Osteocyte (in vitro differentiated cells): ENCODE data around the gene FITM1. TPM values are rescaled to one million over a fixed set of nuclear protein-coding genes. Genes with fewer than 3 reads are reported as not detected.

Source experiments
- DNase-seq: peaks from one replicate; pipeline ENCODE4 v3.0.0; 2021; ENCODE audit warnings: mixed read lengths; ENCODE audit not compliant: unreplicated experiment; ENCODE audit errors: extremely low spot score
- H3K27ac Mint-ChIP-seq: one replicate; pipeline ENCODE4 v1.8.0; 2021; ENCODE audit warnings: mild to moderate bottlenecking, mixed read lengths; ENCODE audit not compliant: unreplicated experiment
- H3K27me3 Mint-ChIP-seq: one replicate; pipeline ENCODE4 v1.8.0; 2021; ENCODE audit warnings: mixed read lengths; ENCODE audit not compliant: unreplicated experiment
- H3K36me3 Mint-ChIP-seq: one replicate; pipeline ENCODE4 v1.8.0; 2021; ENCODE audit warnings: mixed read lengths; ENCODE audit not compliant: unreplicated experiment
- H3K4me1 Mint-ChIP-seq: one replicate; pipeline ENCODE4 v1.8.0; 2021; ENCODE audit warnings: mixed read lengths; ENCODE audit not compliant: unreplicated experiment
- H3K4me3 Mint-ChIP-seq: one replicate; pipeline ENCODE4 v1.8.0; 2021; ENCODE audit warnings: mild to moderate bottlenecking, moderate library complexity, mixed read lengths; ENCODE audit not compliant: unreplicated experiment
- H3K9me3 Mint-ChIP-seq: one replicate; pipeline ENCODE4 v1.8.0; 2021; ENCODE audit warnings: mixed read lengths; ENCODE audit not compliant: unreplicated experiment
- CTCF ChIP-seq: fragments of 200-600 bp; sonication (generic); IDR thresholded peaks from 2 replicates; pipeline ENCODE4 v1.5.0; 2021; ENCODE audit warnings: antibody characterized with exemption, mild to moderate bottlenecking, moderate library complexity
- long read RNA-seq: library from polyadenylated mRNA; unstranded; transcript quantifications from one replicate; pipeline ENCODE4 v2.0.0, GENCODE V29; 2021
- total RNA-seq: library from RNA; stranded (reverse); gene quantifications from 2 replicates; pipeline ENCODE4 v1.2.1, GENCODE V29; 2021

The FITM1 gene
- 0.63 and 0.73 TPM in 2 replicates for total RNA-seq
- long read RNA-seq, result 0 reads

GRCh38 chr14:24130380-24130716, at the start of gene FITM1:
Gene FITM1, plus strand, starts transcription at chr14:24130659. Its CDS starts 905 bp downstream, at chr14:24131564.
- no peak within 1 kb of the TSS for H3K27ac Mint-ChIP-seq
- H3K27me3 Mint-ChIP-seq, result no peaks in the 10 kb centered on the region
- H3K36me3 Mint-ChIP-seq, result no peaks in the 10 kb centered on the region
- no peaks in the 10 kb centered on the region for H3K9me3 Mint-ChIP-seq
- H3K4me3 Mint-ChIP-seq, result no peak within 1 kb of the TSS
- no peak for DNase-seq
- TF ChIP-seq CTCF, result no peak
- H3K4me1 Mint-ChIP-seq, result peaks cover 3% of the 10 kb centered on the region

- H3K4me3 Mint-ChIP-seq, result peak overlapping the region; percentile 68
Observed at GRCh38 chr14:24080888-24081738, 49.3 kb upstream of the FITM1 start.

GRCh38 chr14:24081739-24082211, 48.7 kb upstream of the FITM1 start:
- peaks cover 49% of the 10 kb centered on the region for H3K27me3 Mint-ChIP-seq
- H3K9me3 Mint-ChIP-seq, result no peaks in the 10 kb centered on the region
- no peak for TF ChIP-seq CTCF
- H3K27ac Mint-ChIP-seq, result no peak overlapping the region
- peaks cover 6% of the 10 kb centered on the region for H3K4me1 Mint-ChIP-seq
- H3K4me3 Mint-ChIP-seq, result peak overlapping the region; percentile 72
- no peaks in the 10 kb centered on the region for H3K36me3 Mint-ChIP-seq
- no peak for DNase-seq

More at GRCh38 chr14:24080888-24081738, 49.3 kb upstream of the FITM1 start:
- H3K36me3 Mint-ChIP-seq, result no peaks in the 10 kb centered on the region
- no peak for TF ChIP-seq CTCF
- no peak for DNase-seq
- peaks cover 52% of the 10 kb centered on the region for H3K27me3 Mint-ChIP-seq
- H3K27ac Mint-ChIP-seq, result no peak overlapping the region
- H3K9me3 Mint-ChIP-seq, result no peaks in the 10 kb centered on the region
- peaks cover 6% of the 10 kb centered on the region for H3K4me1 Mint-ChIP-seq

GRCh38 chr14:24082411-24083080, 47.9 kb upstream of the FITM1 start:
- H3K36me3 Mint-ChIP-seq, result no peaks in the 10 kb centered on the region
- peaks cover 49% of the 10 kb centered on the region for H3K27me3 Mint-ChIP-seq
- H3K4me3 Mint-ChIP-seq, result peak overlapping the region; percentile 72
- no peak for DNase-seq
- peaks cover 6% of the 10 kb centered on the region for H3K4me1 Mint-ChIP-seq
- no peaks in the 10 kb centered on the region for H3K9me3 Mint-ChIP-seq
- TF ChIP-seq CTCF, result no peak
- no peak overlapping the region for H3K27ac Mint-ChIP-seq

GRCh38 chr14:24083462-24083861, 47.0 kb upstream of the FITM1 start:
- Mint-ChIP-seq H3K4me3 (no peak overlapping the region), H3K9me3 (no peaks in the 10 kb centered on the region), H3K4me1 (peaks cover 6% of the 10 kb centered on the region), H3K36me3 (no peaks in the 10 kb centered on the region), H3K27ac (no peak overlapping the region), H3K27me3 (peaks cover 49% of the 10 kb centered on the region)
- no peak for TF ChIP-seq CTCF
- no peak for DNase-seq
